ENCODE results near the gene FKBP10. TPM values are rescaled to one million over a fixed set of nuclear protein-coding genes. Genes with fewer than 3 reads are reported as not detected.
A peak's percentile ranks its signal among the peaks of the same experiment; 100 is the strongest.

Gene FKBP10
- polyA plus RNA-seq, 2 of the 4 experiments (the other 2 are of a cell fraction) = 109 to 119 TPM

GRCh38 chr17:41794540-41794975 is 18.2 kb upstream of the FKBP10 start:
- Histone ChIP-seq H3K27ac (peak overlapping the region; percentile 86 to 92), H3K4me3 (no peak overlapping the region), H3K9me3 (no peaks in the 10 kb centered on the region), H3K4me2 (peak overlapping the region; percentile 73), H3K4me1 (peaks cover 54% of the 10 kb centered on the region)
- DNase-seq (ENCODE audit: low read depth in 1 of 2, low spot score in 1 of 2) (no peak), ATAC-seq (no peak), FAIRE-seq (no peak)
- ChIA-PET CTCF (interaction anchor here (0.7 to 96.0 kb wide), 3 partner anchors 7 to 1004 kb away, joined by 3 to 3262 read pairs (median 3262); partner anchors contain the start of genes FKBP10, GAST, HAP1 and JUP), POLR2A (interaction anchor here (0.7 to 3.2 kb wide), 4 partner anchors 8 to 106 kb away, joined by 4 to 18 read pairs (median 14); partner anchors contain the start of genes EIF1 and JUP)
- 95% methylated on average over 5 of the region's 5 CpGs for WGBS (ENCODE audit: missing lambda C conversion rate)
- peak; percentile 25 for TF ChIP-seq ZFP36 (IDR thresholded peaks at IDR 0.05; ENCODE audit: borderline replicate concordance, partially characterized antibody)
- no peak for TF ChIP-seq HMGXB4 (CRISPR knock-in tag; IDR thresholded peaks at IDR 0.05; ENCODE audit: borderline replicate concordance)
- TF ChIP-seq JUN (IDR thresholded peaks at IDR 0.05) = no peak
- no peak for TF ChIP-seq CBX8 (IDR thresholded peaks at IDR 0.05)
- no peak for TF ChIP-seq RNF2 (IDR thresholded peaks at IDR 0.05; ENCODE audit: borderline replicate concordance, low read depth)

GRCh38 chr17:41796121-41796895 is 16.5 kb upstream of the FKBP10 start:
- FAIRE-seq = no peak
- 69% methylated on average over 10 of the region's 10 CpGs for WGBS (ENCODE audit: missing lambda C conversion rate)
- ChIA-PET CTCF (interaction anchor here (2.9 to 96.0 kb wide), 3 partner anchors 8 to 164 kb away, joined by 10 to 3262 read pairs (median 3262); partner anchors contain the start of genes FKBP10, GAST, HAP1 and JUP), POLR2A (interaction anchor here (1.1 to 3.2 kb wide), 3 partner anchors 10 to 107 kb away, joined by 3 to 17 read pairs (median 4); partner anchors contain the start of gene JUP)
- H3K9me3 ChIP-seq = no peaks in the 10 kb centered on the region
- no peak for ATAC-seq
- TF ChIP-seq GATA3 (IDR thresholded peaks at IDR 0.05; ENCODE audit: borderline replicate concordance) (peak; percentile 44; the same call in 1 of the 2 replicates), FOXS1 (CRISPR knock-in tag; IDR thresholded peaks at IDR 0.05) (no peak), HEYL (CRISPR knock-in tag; IDR thresholded peaks at IDR 0.05) (no peak), JUN (IDR thresholded peaks at IDR 0.05) (no peak), CTCF (IDR thresholded peaks at IDR 0.05) (no peak), ELK1 (IDR thresholded peaks at IDR 0.05; ENCODE audit: low read depth, low read length) (no peak)
- no peak overlapping the region for H3K4me3 ChIP-seq
- H3K27ac ChIP-seq = peak overlapping the region; percentile 22 to 64; a peak in 5 of 6 replicates
- DNase-seq (ENCODE audit: low read depth in 1 of 2, low spot score in 1 of 2) = no peak
- H3K4me2 ChIP-seq = no peak overlapping the region; the same call in 2 of the 3 replicates
- peaks cover 70% of the 10 kb centered on the region for H3K4me1 ChIP-seq

GRCh38 chr17:41797377-41797776 is 15.4 kb upstream of the FKBP10 start:
- no peak overlapping the region for H3K4me3 ChIP-seq
- ChIA-PET CTCF (interaction anchor here (0.6 to 96.0 kb wide), 5 partner anchors 10 to 162 kb away, joined by 3 to 3262 read pairs (median 10); partner anchors contain the start of genes FKBP10, GAST, HAP1 and JUP), POLR2A (interaction anchor here (0.7 to 1.2 kb wide), 2 partner anchors 60 to 109 kb away, joined by 5 read pairs; partner anchors contain the start of gene EIF1)
- WGBS (ENCODE audit: missing lambda C conversion rate) = 93% methylated on average over 3 of the region's 3 CpGs
- H3K9me3 ChIP-seq = no peaks in the 10 kb centered on the region
- peaks cover 64% of the 10 kb centered on the region for H3K4me1 ChIP-seq
- H3K4me2 ChIP-seq = no peak overlapping the region
- DNase-seq (ENCODE audit: low read depth in 1 of 2, low spot score in 1 of 2) = no peak
- peak overlapping the region in 1 of 2 experiments; percentile 41; a peak in 2 of 6 replicates for H3K27ac ChIP-seq
- TF ChIP-seq JUN (IDR thresholded peaks at IDR 0.05) = no peak
- no peak for TF ChIP-seq POLR2A (IDR thresholded peaks at IDR 0.05; ENCODE audit: low read length)
- no peak for TF ChIP-seq MAX (IDR thresholded peaks at IDR 0.05)
- TF ChIP-seq MYC (IDR thresholded peaks at IDR 0.05; ENCODE audit: borderline replicate concordance, low read length) = no peak
- TF ChIP-seq HDAC2 (IDR thresholded peaks at IDR 0.05) = no peak
- TF ChIP-seq PBX3 (IDR thresholded peaks at IDR 0.05) = no peak
- TF ChIP-seq HMGXB4 (CRISPR knock-in tag; IDR thresholded peaks at IDR 0.05; ENCODE audit: borderline replicate concordance) = no peak
- TF ChIP-seq FOSB (CRISPR knock-in tag; IDR thresholded peaks at IDR 0.05) = no peak
- no peak for TF ChIP-seq CEBPB (IDR thresholded peaks at IDR 0.05)
- no peak for TF ChIP-seq HES2 (IDR thresholded peaks at IDR 0.05)
- TF ChIP-seq NFE2L2 (conservative IDR thresholded peaks at IDR 0.05; ENCODE audit: low read length) = no peak
- TF ChIP-seq NPAS2 (CRISPR knock-in tag; IDR thresholded peaks at IDR 0.05; ENCODE audit: borderline replicate concordance) = no peak
- no peak for FAIRE-seq
- ATAC-seq = no peak

All from A549 (cell line).